Left cardiac atrium (tissue), 4 donors: ENCODE results near the gene TCEAL4. TPM values are rescaled to one million over a fixed set of nuclear protein-coding genes. Genes with fewer than 3 reads are reported as not detected.
A peak's percentile ranks its signal among the peaks of the same experiment; 100 is the strongest.

Experiments
- ATAC-seq, 2 donors: fragments of 200-7000 bp; cut with Tn5 transposase; one replicate each; pipeline ENCODE4 v1.9.1; 2020; ENCODE audit warnings: mild to moderate bottlenecking in 2 of 2, moderate library complexity in 2 of 2
- DNase-seq: peaks from one replicate; pipeline ENCODE4 v3.0.0-alpha.2; 2020
- intact Hi-C, 2 donors: fragments of 100-400 bp; cut with DNase I; formaldehyde crosslinking; loops; one replicate each; pipeline versions ENCODE4 v1.14.1 to v1.15.1; 2022 to 2023
- long read RNA-seq: library from polyadenylated mRNA; unstranded; transcript quantifications from one replicate; pipeline ENCODE4 v2.0.0, GENCODE V29; 2021
- total RNA-seq, 2 donors: library from RNA; stranded (reverse); fragmentation: NEBNext Ultra II Directional; extraction: Animal tissue kit (Norgen Biotek cat#: 25700); gene quantifications; one replicate each; pipeline ENCODE4 v1.2.1, GENCODE V29; 2021
- donor health status: DM: no; HTN: yes; CAD: no.
- donor health status: DM: no; HTN: yes; CAD: no; lungs with severe emphysema.
- donor health status: DM: yes; HTN: yes; CAD: no.
- donor health status: Dilated cardiomyopathy.

The TCEAL4 gene
- total RNA-seq = 10 to 100 TPM; 70.5 to 75.6 TPM
- long read RNA-seq, transcript TCEAL4-208 (3 exons, 1,273 nt) = major isoform, 17 of 22 reads
- long read RNA-seq, partial matches to known transcripts = 2 of 22 reads
- long read RNA-seq, other reads (novel, unspliced or antisense) = 0 of 22 reads

- intact Hi-C loops = no loop called here
- ATAC-seq = peak; percentile 90 to 96
- peak; percentile 63 for DNase-seq
Measured at GRCh38 chrX:103585411-103586313, at the start of gene TCEAL4. Gene TCEAL4 (plus strand): TSS chrX:103585515. CDS start chrX:103586676, 1,161 bp downstream.

- intact Hi-C loops = loop anchor here in 1 of 2 donors (10.0 kb wide), 1 partner anchor 149 kb away; the partner anchor contains the start of gene MORF4L2
- DNase-seq (no peak), ATAC-seq (no peak)
Measured at GRCh38 chrX:103536071-103536470, 49.2 kb upstream of the TCEAL4 start.

GRCh38 chrX:103536732-103537131 is 48.6 kb upstream of the TCEAL4 start:
- no peak for ATAC-seq
- DNase-seq = no peak
- intact Hi-C loops = loop anchor here in 1 of 2 donors (10.0 kb wide), 1 partner anchor 148 kb away; the partner anchor contains the start of gene MORF4L2

- no peak for DNase-seq
Measured at GRCh38 chrX:103537871-103538387, 47.4 kb upstream of the TCEAL4 start.

GRCh38 chrX:103538728-103539127 is 46.6 kb upstream of the TCEAL4 start:
- no peak for ATAC-seq
- intact Hi-C loops = loop anchor here in 1 of 2 donors (10.0 kb wide), 1 partner anchor 146 kb away; the partner anchor contains the start of gene MORF4L2
- DNase-seq = no peak

More at GRCh38 chrX:103537871-103538387, 47.4 kb upstream of the TCEAL4 start:
- intact Hi-C loops = loop anchor here in 1 of 2 donors (10.0 kb wide), 1 partner anchor 147 kb away; the partner anchor contains the start of gene MORF4L2
- ATAC-seq = no peak

- intact Hi-C loops = loop anchor here in 1 of 2 donors (10.0 kb wide), 1 partner anchor 145 kb away; the partner anchor contains the start of gene MORF4L2
- ATAC-seq (peak in 1 of 2 donors; percentile 53), DNase-seq (no peak)
Measured at GRCh38 chrX:103539695-103540094, 45.6 kb upstream of the TCEAL4 start.

- DNase-seq (no peak), ATAC-seq (peak in 1 of 2 donors; percentile 59)
- intact Hi-C loops = no loop called here
Measured at GRCh38 chrX:103540145-103540544, 45.2 kb upstream of the TCEAL4 start.

GRCh38 chrX:103549916-103550315 is 35.4 kb upstream of the TCEAL4 start:
- intact Hi-C loops = no loop called here
- ATAC-seq (no peak), DNase-seq (no peak)

GRCh38 chrX:103550415-103551051 is 34.8 kb upstream of the TCEAL4 start:
- intact Hi-C loops = no loop called here
- DNase-seq = no peak
- ATAC-seq = no peak

GRCh38 chrX:103552236-103552635 is 33.1 kb upstream of the TCEAL4 start:
- intact Hi-C loops = no loop called here
- ATAC-seq (no peak), DNase-seq (no peak)

GRCh38 chrX:103554687-103555424 is 30.5 kb upstream of the TCEAL4 start:
- peak; percentile 33 for DNase-seq

GRCh38 chrX:103556963-103557612 is 28.2 kb upstream of the TCEAL4 start:
- DNase-seq (no peak), ATAC-seq (no peak)
- intact Hi-C loops = no loop called here

More at GRCh38 chrX:103554687-103555424, 30.5 kb upstream of the TCEAL4 start:
- intact Hi-C loops = no loop called here
- peak; percentile 37 to 79 for ATAC-seq

GRCh38 chrX:103560256-103560655 is 25.1 kb upstream of the TCEAL4 start:
- intact Hi-C loops = no loop called here
- ATAC-seq = no peak
- DNase-seq = no peak

GRCh38 chrX:103562801-103563200 is 22.5 kb upstream of the TCEAL4 start:
- DNase-seq = no peak
- ATAC-seq = no peak
- intact Hi-C loops = no loop called here

GRCh38 chrX:103565197-103565596 is 20.1 kb upstream of the TCEAL4 start:
- ATAC-seq = peak in 1 of 2 donors; percentile 47
- intact Hi-C loops = no loop called here
- no peak for DNase-seq

GRCh38 chrX:103565752-103566151 is 19.6 kb upstream of the TCEAL4 start:
- no peak for DNase-seq
- peak in 1 of 2 donors; percentile 72 for ATAC-seq
- intact Hi-C loops = no loop called here

GRCh38 chrX:103571121-103571520 is 14.2 kb upstream of the TCEAL4 start:
- no peak for ATAC-seq
- no peak for DNase-seq
- intact Hi-C loops = no loop called here

- intact Hi-C loops = no loop called here
- ATAC-seq = no peak
Measured at GRCh38 chrX:103571726-103572125, 13.6 kb upstream of the TCEAL4 start.

More at GRCh38 chrX:103571726-103572125, 13.6 kb upstream of the TCEAL4 start:
- no peak for DNase-seq
